Stromal cell of bone marrow (primary cell): Measurements from ENCODE around the gene DUSP5.
"Not testable (repeated sequence)": the region's sequence is repeated elsewhere in the genome, so short reads cannot be mapped to it uniquely, and the experiment has no call there.

ENCODE experiments used
- DNase-seq: peaks from one replicate; pipeline ENCODE4 v3.0.0-alpha.2; 2012; ENCODE audit warnings: low read depth

Gene DUSP5

GRCh38 chr10:110522365-110522988, 24.8 kb downstream of the DUSP5 start:
- no peak for DNase-seq

GRCh38 chr10:110523736-110524135, 26.0 kb downstream of the DUSP5 start:
- DNase-seq: no peak

- DNase-seq: no peak
Observed at GRCh38 chr10:110524179-110524858, 26.6 kb downstream of the DUSP5 start.

- DNase-seq: no peak
Observed at GRCh38 chr10:110524859-110525232, 27.1 kb downstream of the DUSP5 start.

- DNase-seq: peak; percentile 73
Observed at GRCh38 chr10:110525349-110526260, 27.9 kb downstream of the DUSP5 start.

- no peak for DNase-seq
Observed at GRCh38 chr10:110527731-110528171, 30.0 kb downstream of the DUSP5 start.

- DNase-seq: no peak
Observed at GRCh38 chr10:110528224-110528996, 30.7 kb downstream of the DUSP5 start.

GRCh38 chr10:110528997-110529524, 31.4 kb downstream of the DUSP5 start:
- not testable (repeated sequence) for DNase-seq

GRCh38 chr10:110529596-110530011, 31.9 kb downstream of the DUSP5 start:
- no peak for DNase-seq

- no peak for DNase-seq
Observed at GRCh38 chr10:110530131-110530831, 32.6 kb downstream of the DUSP5 start.

GRCh38 chr10:110531687-110532086, 34.0 kb downstream of the DUSP5 start:
- DNase-seq: no peak

GRCh38 chr10:110532628-110533027, 34.9 kb downstream of the DUSP5 start:
- not testable (repeated sequence) for DNase-seq

- no peak for DNase-seq
Observed at GRCh38 chr10:110533149-110533548, 35.4 kb downstream of the DUSP5 start.

- no peak for DNase-seq
Observed at GRCh38 chr10:110534571-110534970, 36.9 kb downstream of the DUSP5 start.

- no peak for DNase-seq
Observed at GRCh38 chr10:110535958-110536891, 38.5 kb downstream of the DUSP5 start.

GRCh38 chr10:110539091-110539490, 41.4 kb downstream of the DUSP5 start:
- DNase-seq: no peak

- no peak for DNase-seq
Observed at GRCh38 chr10:110540031-110540430, 42.3 kb downstream of the DUSP5 start.

GRCh38 chr10:110544958-110545537, 47.3 kb downstream of the DUSP5 start:
- DNase-seq: no peak

GRCh38 chr10:110546077-110546476, 48.4 kb downstream of the DUSP5 start:
- DNase-seq: no peak
